ENCODE data around the gene SCML1. TPM values are rescaled to one million over a fixed set of nuclear protein-coding genes. Genes with fewer than 3 reads are reported as not detected.

SCML1 gene
- polyA plus RNA-seq, 1 of the 3 experiments (the other 2 are of a cell fraction), result 10.7 TPM

GRCh38 chrX:17798921-17799320 lies 61.6 kb downstream of the SCML1 start:
- Histone ChIP-seq H3K4me2 (no peak overlapping the region), H3K27ac (ENCODE audit: low read depth in 2 of 2, low read length in 1 of 2) (no peak overlapping the region), H3K36me3 (replicated peaks in 1 of 2; ENCODE audit: control insufficient read depth in 1 of 2, insufficient read depth in 2 of 2, low read length in 1 of 2) (no peaks in the 10 kb centered on the region), H3K27me3 (ENCODE audit: insufficient read depth) (no peaks in the 10 kb centered on the region; the same call in 1 of the 2 replicates), H3K9me3 (no peaks in the 10 kb centered on the region), H3K9ac (no peak overlapping the region), H3K9me2 (no peaks in the 10 kb centered on the region), H3K4me3 (ENCODE audit: low read depth in 2 of 2, low read length in 1 of 2) (no peak overlapping the region), H4K20me1 (ENCODE audit: insufficient read depth) (no peaks in the 10 kb centered on the region), H3K4me1 (ENCODE audit: control insufficient read depth in 1 of 2, insufficient read depth in 2 of 2, low read depth in 1 of 2, low read length in 1 of 2) (no peaks in the 10 kb centered on the region; a peak in 1 of 4 replicates), H3F3A (replicated peaks; ENCODE audit: insufficient read depth) (no peaks in the 10 kb centered on the region), H3K79me2 (ENCODE audit: insufficient read depth) (no peaks in the 10 kb centered on the region), H2AFZ (ENCODE audit: low read depth) (no peak overlapping the region)
- 76% methylated on average over 4 of the region's 4 CpGs for WGBS (ENCODE audit: low lambda C conversion rate)
- DNase-seq, result no peak
- TF ChIP-seq FOXM1 (IDR thresholded peaks at IDR 0.05; ENCODE audit: low read depth) (no peak), TCF12 (IDR thresholded peaks at IDR 0.05) (no peak), CHD2 (IDR thresholded peaks at IDR 0.05; ENCODE audit: low read length, partially characterized antibody) (no peak), ZBTB33 (IDR thresholded peaks at IDR 0.05; ENCODE audit: borderline replicate concordance, low read depth) (no peak), MEF2A (IDR thresholded peaks at IDR 0.05; ENCODE audit: borderline replicate concordance, low read depth) (no peak), SMC3 (IDR thresholded peaks at IDR 0.05; ENCODE audit: low read depth, low read length) (no peak), IRF3 (IDR thresholded peaks at IDR 0.05; ENCODE audit: low read depth, low read length) (no peak), GABPA (IDR thresholded peaks at IDR 0.05; ENCODE audit: low read depth) (no peak), NRF1 (IDR thresholded peaks at IDR 0.05; ENCODE audit: low read depth, low read length) (no peak), USF2 (IDR thresholded peaks at IDR 0.05; ENCODE audit: borderline replicate concordance, low read depth, low read length) (no peak), NFIC (IDR thresholded peaks at IDR 0.05; ENCODE audit: borderline replicate concordance) (no peak), RCOR1 (IDR thresholded peaks at IDR 0.05; ENCODE audit: low read length) (no peak), RXRA (IDR thresholded peaks at IDR 0.05; ENCODE audit: borderline replicate concordance, low read depth) (no peak), POLR2AphosphoS5 (IDR thresholded peaks at IDR 0.05; ENCODE audit: low read depth, low read length) (no peak), EP300 (IDR thresholded peaks at IDR 0.05; ENCODE audit: borderline replicate concordance in 1 of 2, low read depth in 1 of 2, low read length in 1 of 2) (no peak)
- POLR2A ChIA-PET, result no interaction called here
- CTCF ChIA-PET, result interaction anchor here (0.5 to 4.2 kb wide), 3 partner anchors 10 to 1080 kb away, joined by 3 to 24 read pairs (median 7); partner anchors contain the start of gene SYAP1

Measured in SK-N-SH (cell line).